ENCODE data around the gene ZFP3. TPM values are rescaled to one million over a fixed set of nuclear protein-coding genes. Genes with fewer than 3 reads are reported as not detected.
"Not testable (repeated sequence)": the region's sequence is repeated elsewhere in the genome, so short reads cannot be mapped to it uniquely, and the experiment has no call there.

The ZFP3 gene
- total and polyA plus RNA-seq, 7 donors, result 3.7 to 12.3 (median 7.7) TPM

- DNase-seq, result no peak
- Histone ChIP-seq H3K27ac (no peak overlapping the region), H3K9me3 (no peaks in the 10 kb centered on the region), H3K4me3 (no peak overlapping the region), H3K27me3 (ENCODE audit: insufficient read depth in 3 of 3, low read length in 2 of 3) (no peaks in the 10 kb centered on the region), H3K4me1 (no peaks in the 10 kb centered on the region), H3K36me3 (ENCODE audit: insufficient read depth in 1 of 2, low read depth in 1 of 2) (peaks cover 0 to 4% of the 10 kb centered on the region in 2 donors)
- TF ChIP-seq CTCF (IDR thresholded peaks at IDR 0.05), result no peak
- ATAC-seq, result no peak
- intact Hi-C loops (cut with DNase I), result no loop called here
- 81 to 84% (median 83%) methylated on average over 15 to 17 of the region's 17 CpGs for WGBS, 3 donors
Measured at GRCh38 chr17:5126719-5127488, 48.6 kb downstream of the ZFP3 start.

GRCh38 chr17:5127910-5128309 is 49.6 kb downstream of the ZFP3 start:
- intact Hi-C loops (cut with DNase I), result no loop called here
- WGBS, 3 donors, result 75 to 84% (median 76%) methylated on average over 4 of the region's 4 CpGs
- no peak for ATAC-seq
- Histone ChIP-seq H3K4me3 (no peak overlapping the region), H3K9me3 (no peaks in the 10 kb centered on the region), H3K36me3 (ENCODE audit: insufficient read depth in 1 of 2, low read depth in 1 of 2) (peaks cover 0 to 5% of the 10 kb centered on the region in 2 donors), H3K27ac (no peak overlapping the region), H3K27me3 (ENCODE audit: insufficient read depth in 3 of 3, low read length in 2 of 3) (no peaks in the 10 kb centered on the region), H3K4me1 (no peaks in the 10 kb centered on the region)
- no peak for TF ChIP-seq CTCF (IDR thresholded peaks at IDR 0.05)
- no peak for DNase-seq

- WGBS, 3 donors, result 80 to 90% (median 86%) methylated on average over 8 of the region's 8 CpGs
- H3K27me3 ChIP-seq (ENCODE audit: insufficient read depth in 3 of 3, low read length in 2 of 3); H3K4me1 ChIP-seq; H3K27ac ChIP-seq; H3K4me3 ChIP-seq; DNase-seq; ATAC-seq; intact Hi-C loops (cut with DNase I); H3K9me3 ChIP-seq; H3K36me3 ChIP-seq (ENCODE audit: insufficient read depth in 1 of 2, low read depth in 1 of 2): not testable (repeated sequence)
Measured at GRCh38 chr17:5128387-5128786, 50.1 kb downstream of the ZFP3 start.

GRCh38 chr17:5128905-5129535 is 50.8 kb downstream of the ZFP3 start:
- TF ChIP-seq CTCF (IDR thresholded peaks at IDR 0.05), result no peak
- no peaks in the 10 kb centered on the region for H3K27me3 ChIP-seq (ENCODE audit: insufficient read depth in 3 of 3, low read length in 2 of 3)
- no peak overlapping the region for H3K4me3 ChIP-seq
- ATAC-seq (no peak), DNase-seq (no peak)
- H3K27ac ChIP-seq, result no peak overlapping the region
- 88 to 90% (median 90%) methylated on average over 11 of the region's 11 CpGs for WGBS, 3 donors
- H3K9me3 ChIP-seq, result no peaks in the 10 kb centered on the region
- intact Hi-C loops (cut with DNase I), result no loop called here
- peaks cover 0 to 13% of the 10 kb centered on the region in 2 donors for H3K36me3 ChIP-seq (ENCODE audit: insufficient read depth in 1 of 2, low read depth in 1 of 2)
- H3K4me1 ChIP-seq, result no peaks in the 10 kb centered on the region

GRCh38 chr17:5129770-5130169 is 51.5 kb downstream of the ZFP3 start:
- H3K27me3 ChIP-seq (ENCODE audit: insufficient read depth in 3 of 3, low read length in 2 of 3); H3K4me1 ChIP-seq; H3K27ac ChIP-seq; H3K9me3 ChIP-seq; H3K4me3 ChIP-seq; intact Hi-C loops (cut with DNase I); DNase-seq; ATAC-seq: not testable (repeated sequence)
- WGBS, 3 donors, result 87 to 91% (median 90%) methylated on average over 8 of the region's 8 CpGs
- peaks cover 0 to 19% of the 10 kb centered on the region in 2 donors for H3K36me3 ChIP-seq (ENCODE audit: insufficient read depth in 1 of 2, low read depth in 1 of 2)

GRCh38 chr17:5130261-5130660 is 52.0 kb downstream of the ZFP3 start:
- H3K4me3 ChIP-seq; ATAC-seq; intact Hi-C loops (cut with DNase I); H3K4me1 ChIP-seq; H3K27ac ChIP-seq; H3K27me3 ChIP-seq (ENCODE audit: insufficient read depth in 3 of 3, low read length in 2 of 3); H3K9me3 ChIP-seq; DNase-seq: not testable (repeated sequence)
- 89 to 94% (median 94%) methylated on average over 10 of the region's 10 CpGs for WGBS, 3 donors
- H3K36me3 ChIP-seq (ENCODE audit: insufficient read depth in 1 of 2, low read depth in 1 of 2), result peaks cover 0 to 19% of the 10 kb centered on the region in 2 donors

GRCh38 chr17:5130687-5131086 is 52.4 kb downstream of the ZFP3 start:
- intact Hi-C loops (cut with DNase I), result not testable (repeated sequence)

More at GRCh38 chr17:5130687-5131086, 52.4 kb downstream of the ZFP3 start:
- DNase-seq; H3K9me3 ChIP-seq; H3K4me1 ChIP-seq; H3K27me3 ChIP-seq (ENCODE audit: insufficient read depth in 3 of 3, low read length in 2 of 3); H3K4me3 ChIP-seq; H3K27ac ChIP-seq; ATAC-seq: not testable (repeated sequence)
- H3K36me3 ChIP-seq (ENCODE audit: insufficient read depth in 1 of 2, low read depth in 1 of 2), result peaks cover 0 to 19% of the 10 kb centered on the region in 2 donors
- 84 to 90% (median 88%) methylated on average over 5 of the region's 5 CpGs for whole genome bisulfite sequencing, 3 donors

Data from psoas muscle (tissue), 8 donors.